HG03558 (cell line): ENCODE results near the gene LRPAP1.
"Not testable (repeated sequence)": the region's sequence is repeated elsewhere in the genome, so short reads cannot be mapped to it uniquely, and the experiment has no call there.

ENCODE experiments used
- ATAC-seq: cut with Tn5 transposase; IDR thresholded peaks from one replicate; pipeline ENCODE4 v1.9.1; 2021; ENCODE audit warnings: moderate number of reproducible peaks; ENCODE audit not compliant: unreplicated experiment; ENCODE audit errors: extremely low read depth

Gene LRPAP1

GRCh38 chr4:3465698-3466671 is 66.2 kb downstream of the LRPAP1 start:
- ATAC-seq: no peak

GRCh38 chr4:3464911-3465697 is 67.1 kb downstream of the LRPAP1 start:
- no peak for ATAC-seq

- ATAC-seq: no peak
Observed at GRCh38 chr4:3464349-3464905, 67.8 kb downstream of the LRPAP1 start.

- ATAC-seq: no peak
Observed at GRCh38 chr4:3463556-3464348, 68.5 kb downstream of the LRPAP1 start.

GRCh38 chr4:3462790-3463415 is 69.3 kb downstream of the LRPAP1 start, which contains the start of gene DOK7:
DOK7 (plus strand) TSS chr4:3463306; CDS start chr4:3463376, 70 bp downstream.
- ATAC-seq: no peak

- no peak for ATAC-seq
Observed at GRCh38 chr4:3462321-3462789, 69.9 kb downstream of the LRPAP1 start.

- no peak for ATAC-seq
Observed at GRCh38 chr4:3461515-3462291, 70.5 kb downstream of the LRPAP1 start.

- ATAC-seq: no peak
Observed at GRCh38 chr4:3460926-3461325, 71.3 kb downstream of the LRPAP1 start.

GRCh38 chr4:3459156-3459555 is 73.1 kb downstream of the LRPAP1 start:
- not testable (repeated sequence) for ATAC-seq

GRCh38 chr4:3458371-3458770 is 73.9 kb downstream of the LRPAP1 start:
- no peak for ATAC-seq

- not testable (repeated sequence) for ATAC-seq
Observed at GRCh38 chr4:3455596-3455995, 76.6 kb downstream of the LRPAP1 start.
